NCI-H187 (cell line): ENCODE results near the gene KDELR3.

Source experiments
- DNase-seq, 2 experiments: peaks; one replicate each; lab custom pipeline; 2025; lab: John Stamatoyannopoulos, UW

The KDELR3 gene

GRCh38 chr22:38484244-38484643 is 16.3 kb downstream of the KDELR3 start:
- DNase-seq = no peak

GRCh38 chr22:38485783-38486182 is 17.9 kb downstream of the KDELR3 start:
- DNase-seq = no peak

- no peak for DNase-seq
These were observed 20.1 kb downstream of the KDELR3 start for GRCh38 chr22:38487946-38488345.

- DNase-seq = no peak
These were observed 21.2 kb downstream of the KDELR3 start for GRCh38 chr22:38489142-38489541.

- no peak for DNase-seq
These were observed 21.8 kb downstream of the KDELR3 start for GRCh38 chr22:38489561-38490145.

- no peak for DNase-seq
These were observed 22.6 kb downstream of the KDELR3 start for GRCh38 chr22:38490475-38490874.

- no peak for DNase-seq
These were observed 23.0 kb downstream of the KDELR3 start for GRCh38 chr22:38490915-38491314.

GRCh38 chr22:38491707-38492348 is 23.9 kb downstream of the KDELR3 start:
- no peak for DNase-seq

GRCh38 chr22:38494498-38494897 is 26.6 kb downstream of the KDELR3 start:
- no peak for DNase-seq

GRCh38 chr22:38494939-38495338 is 27.0 kb downstream of the KDELR3 start:
- no peak for DNase-seq

- DNase-seq = no peak
These were observed 30.0 kb downstream of the KDELR3 start for GRCh38 chr22:38497869-38498268.

GRCh38 chr22:38501797-38502672 is 34.1 kb downstream of the KDELR3 start:
- DNase-seq = no peak

- no peak for DNase-seq
These were observed 35.1 kb downstream of the KDELR3 start for GRCh38 chr22:38503021-38503420.

- DNase-seq = no peak
These were observed 37.0 kb downstream of the KDELR3 start for GRCh38 chr22:38504731-38505540.

- DNase-seq = no peak
These were observed 37.7 kb downstream of the KDELR3 start for GRCh38 chr22:38505541-38506117.

- peak; percentile 73 for DNase-seq
These were observed 38.4 kb downstream of the KDELR3 start, which contains the start of gene DDX17 for GRCh38 chr22:38506118-38506962. Gene DDX17, minus strand, starts transcription at chr22:38506311.

- DNase-seq = no peak
These were observed 42.6 kb downstream of the KDELR3 start for GRCh38 chr22:38510416-38510970.

- DNase-seq = no peak
These were observed 45.2 kb downstream of the KDELR3 start for GRCh38 chr22:38513063-38513462.

- DNase-seq = no peak
These were observed 50.7 kb downstream of the KDELR3 start for GRCh38 chr22:38518620-38519019.

GRCh38 chr22:38519453-38520250 is 51.8 kb downstream of the KDELR3 start:
- no peak for DNase-seq
